A549 (cell line): ENCODE data around the gene FXN. TPM values are rescaled to one million over a fixed set of nuclear protein-coding genes. Genes with fewer than 3 reads are reported as not detected.

Experiments
- ATAC-seq, 2 experiments: fragments of 200-7000 bp in 1 of 2; fragments of >200 bp in 1 of 2; cut with Nextera tagmentation in 1 of 2; cut with Tn5 transposase in 1 of 2; 3 replicates each; pipeline versions ENCODE4 v1.8.0 to v1.9.1; 2018 to 2020; ENCODE audit warnings: mild to moderate bottlenecking in 1 of 2, moderate library complexity in 1 of 2
- CTCF ChIA-PET: fragments of 300-600 bp; sonication (Branson Sonifier 250); formaldehyde crosslinking; extraction: SDS; loops from one replicate; lab custom pipeline; 2021; ENCODE audit warnings: antibody characterized with exemption, inconsistent platforms; lab: Yijun Ruan, JAX
- POLR2A ChIA-PET: fragments of 350-600 bp; formaldehyde crosslinking; extraction: SDS; loops from one replicate; lab custom pipeline; 2021; ENCODE audit warnings: antibody characterized with exemption, inconsistent platforms; lab: Yijun Ruan, JAX
- DNase-seq, 2 experiments: peaks; one replicate each; pipeline versions ENCODE4 v3.0.0 to v3.0.0-alpha.2; 2011 to 2016; ENCODE audit warnings: low read depth in 1 of 2, low spot score in 1 of 2
- FAIRE-seq: peaks from 2 replicates; lab custom pipeline; 2011; peaks lifted over from hg19 to GRCh38; lab: Jason Lieb, UNC
- H3K27ac ChIP-seq, 2 experiments: fragments of >200 bp; sonication (Bioruptor Twin); formaldehyde crosslinking; 3 replicates each; pipeline ENCODE4 v1.5.1; 2016 to 2017
- H3K4me1 ChIP-seq: fragments of >200 bp; sonication (Bioruptor Twin); formaldehyde crosslinking; 3 replicates; pipeline ENCODE4 v1.6.1; 2016
- H3K4me2 ChIP-seq: fragments of >200 bp; sonication (Bioruptor Twin); formaldehyde crosslinking; 3 replicates; pipeline ENCODE4 v1.6.1; 2016
- H3K4me3 ChIP-seq: fragments of >200 bp; sonication (Bioruptor Twin); formaldehyde crosslinking; 3 replicates; pipeline ENCODE4 v1.5.1; 2016
- H3K9me3 ChIP-seq: fragments of >200 bp; sonication (Bioruptor Twin); formaldehyde crosslinking; 3 replicates; pipeline ENCODE4 v1.6.1; 2016
- ATOH8 ChIP-seq: fragments of 250-450 bp; sonication (Bioruptor Pico); IDR thresholded peaks from 2 replicates; pipeline ENCODE4 v1.5.0; 2020; ENCODE audit warnings: low read depth, mild to moderate bottlenecking, moderate library complexity
- CHD4 ChIP-seq: fragments of 200-600 bp; sonication (generic); IDR thresholded peaks from 2 replicates; pipeline ENCODE4 v1.6.1; 2016; ENCODE audit warnings: antibody characterized with exemption, mild to moderate bottlenecking, borderline replicate concordance
- CTCF ChIP-seq: fragments of >200 bp; sonication (Bioruptor Twin); formaldehyde crosslinking; IDR thresholded peaks from 3 replicates; pipeline ENCODE4 v1.5.1; 2016
- E2F6 ChIP-seq: IDR thresholded peaks from 2 replicates; pipeline ENCODE4 v1.6.1; 2012; ENCODE audit warnings: low read depth, borderline replicate concordance
- ESRRA ChIP-seq: fragments of 150-350 bp; IDR thresholded peaks from 2 replicates; pipeline ENCODE4 v1.6.1; 2014; ENCODE audit warnings: mild to moderate bottlenecking, low read length, borderline replicate concordance
- FOSL2 ChIP-seq, 2 experiments: fragments of 450-650 bp in 1 of 2; fragments of >200 bp in 1 of 2; sonication (Bioruptor Twin) in 1 of 2; formaldehyde crosslinking; IDR thresholded peaks; 2 replicates each; pipeline versions ENCODE4 v1.5.0 to v1.6.1; 2016 to 2020; ENCODE audit warnings: mild to moderate bottlenecking in 1 of 2, moderate library complexity in 1 of 2
- HDAC2 ChIP-seq: fragments of 200-600 bp; sonication (generic); IDR thresholded peaks from 2 replicates; pipeline ENCODE4 v1.6.1; 2016
- JUNB ChIP-seq: fragments of >200 bp; sonication (Bioruptor Twin); formaldehyde crosslinking; IDR thresholded peaks from 2 replicates; pipeline ENCODE4 v1.6.1; 2016
- MAFK ChIP-seq: fragments of 450-650 bp; IDR thresholded peaks from 2 replicates; pipeline ENCODE4 v1.6.1; 2014; ENCODE audit not compliant: partially characterized antibody
- MAX ChIP-seq: IDR thresholded peaks from 2 replicates; pipeline ENCODE4 v1.6.1; 2012
- MAZ ChIP-seq: fragments of 150-350 bp; IDR thresholded peaks from 2 replicates; pipeline ENCODE4 v1.6.1; 2014; ENCODE audit warnings: antibody characterized with exemption, low read depth, low read length, borderline replicate concordance
- NFE2L2 ChIP-seq: fragments of 150-350 bp; conservative IDR thresholded peaks from 2 replicates; pipeline ENCODE4 v1.6.1; 2014; ENCODE audit warnings: low read length
- NR3C1 ChIP-seq: fragments of >200 bp; sonication (Bioruptor Twin); formaldehyde crosslinking; IDR thresholded peaks from 3 replicates; pipeline ENCODE4 v1.6.1; 2017
- PHF8 ChIP-seq: fragments of 200-600 bp; sonication (generic); IDR thresholded peaks from 2 replicates; pipeline ENCODE4 v1.6.1; 2016; ENCODE audit warnings: low read depth, mild to moderate bottlenecking, antibody characterized with exemption, moderate library complexity, borderline replicate concordance
- RARB ChIP-seq: fragments of 250-450 bp; sonication (Bioruptor Pico); IDR thresholded peaks from 2 replicates; pipeline ENCODE4 v1.8.0; 2021; ENCODE audit warnings: mild to moderate bottlenecking, moderate library complexity
- RCOR1 ChIP-seq: fragments of 150-350 bp; IDR thresholded peaks from 2 replicates; pipeline ENCODE4 v1.6.1; 2014; ENCODE audit warnings: antibody characterized with exemption, low read length, low read depth
- RFX5 ChIP-seq: fragments of 450-650 bp; IDR thresholded peaks from 2 replicates; pipeline ENCODE4 v1.7.1; 2014; ENCODE audit warnings: antibody characterized with exemption, mild to moderate bottlenecking, moderate library complexity
- SMC3 ChIP-seq: fragments of >200 bp; sonication (Bioruptor Twin); formaldehyde crosslinking; IDR thresholded peaks from 3 replicates; pipeline ENCODE4 v1.6.1; 2018; ENCODE audit warnings: inconsistent platforms
- SREBF2 ChIP-seq: fragments of 450-650 bp; IDR thresholded peaks from 2 replicates; pipeline ENCODE4 v1.6.1; 2014; ENCODE audit warnings: mild to moderate bottlenecking, moderate library complexity
- TFCP2L1 ChIP-seq: fragments of 250-450 bp; sonication (Bioruptor Pico); IDR thresholded peaks from 2 replicates; pipeline ENCODE4 v1.5.0; 2021; ENCODE audit warnings: mild to moderate bottlenecking
- ZFP36 ChIP-seq: fragments of 450-650 bp; IDR thresholded peaks from 2 replicates; pipeline ENCODE4 v1.6.1; 2014; ENCODE audit warnings: borderline replicate concordance; ENCODE audit not compliant: partially characterized antibody
- WGBS: methylation state at CpG from one replicate; pipeline ENCODE4 v1.1.6; 2017; ENCODE audit errors: missing lambda C conversion rate; 5-methylcytosine and 5-hydroxymethylcytosine counted together
- polyA plus RNA-seq, 4 experiments: library from polyadenylated mRNA; depleted of rRNA in 3 of 4; stranded (reverse); fragments of >200 nt; fragmentation: RNase III in 1 of 4; extraction: RNeasy Plus Mini Kit Qiagen cat#74134 plus additional on column Dnase treatment in 1 of 4; gene quantifications; 2 replicates in 3 of 4; 3 replicates in 1 of 4; pipeline ENCODE4 v1.2.3, GENCODE V29; 2011 to 2017

Gene FXN
- polyA plus RNA-seq, 2 of the 4 experiments (the other 2 are of a cell fraction) = 22.5 to 26.0 TPM

GRCh38 chr9:69130456-69131441 is 95.2 kb downstream of the FXN start:
- no peak overlapping the region for H3K4me2 ChIP-seq
- no peak overlapping the region for H3K4me3 ChIP-seq
- DNase-seq (no peak), FAIRE-seq (no peak), ATAC-seq (0 out of 6 replicates have a peak, but pooled peaks of 1 of the 2 experiments have one; percentile 19)
- WGBS = 63% methylated on average over 16 of the region's 16 CpGs
- CTCF ChIA-PET = interaction anchor here (1.4 to 3.1 kb wide), 2 partner anchors 8 to 9 kb away, joined by 4 to 17 read pairs; no protein-coding TSS in a partner anchor
- peaks cover 16% of the 10 kb centered on the region; the same call in 2 of the 3 replicates for H3K4me1 ChIP-seq
- TF ChIP-seq RCOR1 = no peak
- peak; percentile 45 for TF ChIP-seq MAFK
- POLR2A ChIA-PET = no interaction called here
- H3K27ac ChIP-seq = no peak overlapping the region
- no peaks in the 10 kb centered on the region for H3K9me3 ChIP-seq

GRCh38 chr9:69131682-69132081 is 96.1 kb downstream of the FXN start:
- DNase-seq (peak in 1 of 2 experiments; percentile 26), FAIRE-seq (no peak), ATAC-seq (peak; percentile 50 to 73; a peak in 5 of 6 replicates)
- no peak for TF ChIP-seq CHD4
- TF ChIP-seq NR3C1 = no peak
- TF ChIP-seq ZFP36 = no peak
- no peak for TF ChIP-seq SREBF2
- no peak for TF ChIP-seq RARB (CRISPR knock-in tag)
- no peak for TF ChIP-seq SMC3
- TF ChIP-seq MAX = no peak
- TF ChIP-seq ESRRA = no peak
- no peak for TF ChIP-seq RFX5
- no peak overlapping the region for H3K27ac ChIP-seq
- peaks cover 16% of the 10 kb centered on the region; the same call in 2 of the 3 replicates for H3K4me1 ChIP-seq
- ChIA-PET CTCF (interaction anchor here (1.0 to 3.1 kb wide), 2 partner anchors 10 to 13 kb away, joined by 4 to 17 read pairs; no protein-coding TSS in a partner anchor), POLR2A (no interaction called here)
- H3K9me3 ChIP-seq = no peaks in the 10 kb centered on the region
- 80% methylated on average over 1 of the region's 1 CpG for WGBS
- no peak overlapping the region for H3K4me3 ChIP-seq
- H3K4me2 ChIP-seq = 0 out of 3 replicates have a peak overlapping the region, but pooled peaks have one; percentile 12

- no peak overlapping the region for H3K27ac ChIP-seq
- ChIA-PET POLR2A (no interaction called here), CTCF (interaction anchor here (0.6 to 1.0 kb wide), 2 partner anchors 14 to 37 kb away, joined by 4 to 5 read pairs; no protein-coding TSS in a partner anchor)
These were observed 96.8 kb downstream of the FXN start for GRCh38 chr9:69132361-69132760.

More at GRCh38 chr9:69132361-69132760, 96.8 kb downstream of the FXN start:
- no peak for ATAC-seq
- DNase-seq = no peak
- FAIRE-seq = no peak
- no peak for TF ChIP-seq FOSL2 (IDR thresholded peaks at IDR 0.05)
- no peak for TF ChIP-seq FOSL2 (CRISPR knock-in tag; IDR thresholded peaks at IDR 0.05)
- TF ChIP-seq NFE2L2 = no peak
- TF ChIP-seq NR3C1 = no peak
- TF ChIP-seq ATOH8 (CRISPR knock-in tag) = no peak
- TF ChIP-seq MAZ = no peak
- no peak for TF ChIP-seq CTCF
- TF ChIP-seq JUNB = no peak
- no peak for TF ChIP-seq TFCP2L1 (CRISPR knock-in tag)
- no peak for TF ChIP-seq E2F6
- no peak for TF ChIP-seq RARB (CRISPR knock-in tag)
- TF ChIP-seq HDAC2 = no peak
- no peak for TF ChIP-seq PHF8
- Histone ChIP-seq H3K4me3 (no peak overlapping the region), H3K4me1 (peaks cover 16% of the 10 kb centered on the region; the same call in 2 of the 3 replicates), H3K4me2 (no peak overlapping the region), H3K9me3 (no peaks in the 10 kb centered on the region)
- 84% methylated on average over 4 of the region's 4 CpGs for WGBS
